Prostate gland (tissue), 2 donors: ENCODE measurements around the gene MRTFB. TPM values are rescaled to one million over a fixed set of nuclear protein-coding genes. Genes with fewer than 3 reads are reported as not detected.

Experiments used
- DNase-seq: peaks from one replicate; pipeline ENCODE4 v3.0.0-alpha.2; 2019; ENCODE audit warnings: low spot score
- H3K27ac ChIP-seq, 2 donors: fragments of 200-600 bp; sonication (generic); 2 replicates each; pipeline ENCODE4 v1.5.1; 2017 to 2019
- H3K27me3 ChIP-seq: fragments of 200-600 bp; sonication (generic); replicated peaks from 2 replicates; pipeline ENCODE4 v1.5.1; 2019; ENCODE audit not compliant: insufficient read depth
- H3K36me3 ChIP-seq, 2 donors: fragments of 200-600 bp; sonication (generic); 1 replicate in 1 of 2; 2 replicates in 1 of 2; pipeline versions ENCODE4 v1.5.1 to v1.8.1; 2017 to 2019
- H3K4me1 ChIP-seq: fragments of 200-600 bp; sonication (generic); replicated peaks from 2 replicates; pipeline ENCODE4 v1.5.1; 2019
- H3K4me3 ChIP-seq, 2 donors: fragments of 200-600 bp; sonication (generic); 2 replicates each; pipeline ENCODE4 v1.5.1; 2017 to 2019
- H3K9me3 ChIP-seq: fragments of 200-600 bp; sonication (generic); 2 replicates; pipeline ENCODE4 v1.5.1; 2017
- POLR2A ChIP-seq: fragments of 450-650 bp; IDR thresholded peaks from one replicate; pipeline ENCODE4 v1.6.1; 2016; ENCODE audit warnings: antibody characterized with exemption, mild to moderate bottlenecking
- POLR2AphosphoS5 ChIP-seq: sonication (generic); formaldehyde crosslinking; IDR thresholded peaks from one replicate; pipeline ENCODE4 v1.6.1; 2017; ENCODE audit warnings: antibody characterized with exemption
- WGBS: methylation state at CpG from one replicate; pipeline ENCODE4 v1.1.5; 2018; 5-methylcytosine and 5-hydroxymethylcytosine counted together
- intact Hi-C: fragments of 100-400 bp; cut with DNase I; formaldehyde crosslinking; loops from one replicate; pipeline ENCODE4 v1.14.2; 2022
- total RNA-seq, 2 donors: library from RNA; depleted of rRNA; stranded (reverse); fragments of >200 nt; gene quantifications; one replicate each; pipeline ENCODE4 v1.1.0, GENCODE V29; 2016
- TF ChIP-seq, protein P1 (sequence below), 4 experiments: fragments of 200-600 bp in 2 of 4; fragments of 450-650 bp in 2 of 4; sonication (generic) in 2 of 4; IDR thresholded peaks; 1 replicate in 3 of 4; 2 replicates in 1 of 4; pipeline ENCODE4 v1.5.1; 2016 to 2019; ENCODE audit warnings: antibody characterized with exemption in 4 of 4, mild to moderate bottlenecking in 2 of 4, moderate library complexity in 2 of 4

The MRTFB gene
- total RNA-seq, 2 donors from 2014 or later: 46.5 to 102 TPM

DNA sequence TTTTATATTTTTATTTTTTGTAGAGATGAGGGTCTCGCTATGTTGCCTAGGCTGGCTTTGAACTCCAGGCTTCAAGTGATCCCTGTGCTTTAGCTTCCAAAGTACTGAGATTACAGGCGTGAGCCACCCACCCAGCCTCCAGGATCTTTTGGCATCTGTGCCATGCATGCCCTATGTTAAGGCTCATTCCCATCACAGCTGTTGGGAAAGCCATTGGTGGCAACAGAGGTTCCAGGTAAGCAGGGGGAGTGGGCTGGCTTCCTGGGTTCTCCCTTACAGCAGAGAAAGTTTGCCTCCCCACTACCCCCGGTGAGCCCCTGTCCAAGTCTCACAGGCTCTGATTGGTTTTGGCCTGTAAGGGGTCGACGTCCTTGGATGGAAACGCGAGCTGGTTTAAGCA lies 8.9 kb upstream of the MRTFB start:
- TF ChIP-seq, protein P1, sequence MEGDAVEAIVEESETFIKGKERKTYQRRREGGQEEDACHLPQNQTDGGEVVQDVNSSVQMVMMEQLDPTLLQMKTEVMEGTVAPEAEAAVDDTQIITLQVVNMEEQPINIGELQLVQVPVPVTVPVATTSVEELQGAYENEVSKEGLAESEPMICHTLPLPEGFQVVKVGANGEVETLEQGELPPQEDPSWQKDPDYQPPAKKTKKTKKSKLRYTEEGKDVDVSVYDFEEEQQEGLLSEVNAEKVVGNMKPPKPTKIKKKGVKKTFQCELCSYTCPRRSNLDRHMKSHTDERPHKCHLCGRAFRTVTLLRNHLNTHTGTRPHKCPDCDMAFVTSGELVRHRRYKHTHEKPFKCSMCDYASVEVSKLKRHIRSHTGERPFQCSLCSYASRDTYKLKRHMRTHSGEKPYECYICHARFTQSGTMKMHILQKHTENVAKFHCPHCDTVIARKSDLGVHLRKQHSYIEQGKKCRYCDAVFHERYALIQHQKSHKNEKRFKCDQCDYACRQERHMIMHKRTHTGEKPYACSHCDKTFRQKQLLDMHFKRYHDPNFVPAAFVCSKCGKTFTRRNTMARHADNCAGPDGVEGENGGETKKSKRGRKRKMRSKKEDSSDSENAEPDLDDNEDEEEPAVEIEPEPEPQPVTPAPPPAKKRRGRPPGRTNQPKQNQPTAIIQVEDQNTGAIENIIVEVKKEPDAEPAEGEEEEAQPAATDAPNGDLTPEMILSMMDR (IDR thresholded peaks at IDR 0.05): no peak
- no peak for TF ChIP-seq POLR2AphosphoS5
- no peak for TF ChIP-seq POLR2A
- H3K4me1 ChIP-seq: no peaks in the 10 kb centered on the region
- 74% methylated on average over 7 of the region's 7 CpGs for WGBS
- H3K36me3 ChIP-seq: no peaks in the 10 kb centered on the region
- H3K9me3 ChIP-seq: no peaks in the 10 kb centered on the region
- no peak overlapping the region for H3K27ac ChIP-seq
- intact Hi-C loops: no loop called here
- H3K27me3 ChIP-seq: no peaks in the 10 kb centered on the region
- no peak overlapping the region for H3K4me3 ChIP-seq
- DNase-seq: no peak

DNA sequence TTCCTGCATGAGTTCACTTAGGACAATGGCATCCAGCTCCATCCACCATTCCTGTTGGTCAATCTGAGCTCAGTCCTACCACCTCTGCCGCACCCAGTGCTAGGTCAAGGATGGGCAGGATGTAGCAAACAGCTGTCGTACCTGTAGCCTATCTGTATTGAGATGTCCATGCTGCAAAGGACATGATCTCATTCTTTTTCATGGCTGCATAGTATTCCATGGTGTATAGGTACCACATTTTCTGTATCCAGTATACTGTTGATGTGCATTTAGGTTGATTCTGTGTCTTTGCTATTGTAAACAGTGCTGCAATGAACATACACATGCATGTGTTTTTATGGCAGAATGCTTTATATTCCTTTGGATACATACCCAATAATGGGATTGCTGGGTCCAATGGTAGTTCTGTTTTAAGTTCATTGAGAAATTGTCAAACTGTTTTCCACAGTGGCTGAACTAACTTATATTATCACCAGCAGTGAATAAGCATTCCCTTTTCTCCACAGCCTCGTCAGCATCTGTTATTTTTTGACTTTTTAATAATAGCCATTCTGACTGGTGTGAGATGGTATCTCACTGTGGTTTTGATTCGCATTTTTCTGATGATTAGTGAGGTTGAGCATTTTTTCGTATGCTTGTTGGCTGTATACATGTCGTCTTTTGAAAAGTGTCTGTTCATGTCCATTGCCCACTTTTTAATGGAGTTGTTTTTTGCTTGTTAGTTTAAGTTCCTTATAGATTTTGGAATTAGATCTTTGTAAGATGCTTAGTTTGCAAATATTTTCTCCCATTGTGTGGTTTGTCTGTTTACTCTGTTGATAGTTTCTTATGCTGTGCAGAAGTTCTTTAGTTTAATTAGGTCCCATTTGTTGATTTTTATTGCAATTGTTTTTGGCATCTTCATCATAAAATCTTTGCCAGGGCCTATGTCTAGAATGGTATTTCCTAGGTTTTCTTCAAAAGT lies 7.2 kb upstream of the MRTFB start:
- Histone ChIP-seq H3K36me3 (no peaks in the 10 kb centered on the region), H3K27me3 (no peaks in the 10 kb centered on the region), H3K9me3 (no peaks in the 10 kb centered on the region), H3K4me1 (no peaks in the 10 kb centered on the region), H3K27ac (no peak overlapping the region), H3K4me3 (no peak overlapping the region)
- intact Hi-C loops: no loop called here
- 84% methylated on average over 6 of the region's 6 CpGs for WGBS
- DNase-seq: no peak
- TF ChIP-seq, protein P1 (IDR thresholded peaks at IDR 0.05): no peak
- TF ChIP-seq POLR2AphosphoS5 (no peak), POLR2A (no peak)

DNA sequence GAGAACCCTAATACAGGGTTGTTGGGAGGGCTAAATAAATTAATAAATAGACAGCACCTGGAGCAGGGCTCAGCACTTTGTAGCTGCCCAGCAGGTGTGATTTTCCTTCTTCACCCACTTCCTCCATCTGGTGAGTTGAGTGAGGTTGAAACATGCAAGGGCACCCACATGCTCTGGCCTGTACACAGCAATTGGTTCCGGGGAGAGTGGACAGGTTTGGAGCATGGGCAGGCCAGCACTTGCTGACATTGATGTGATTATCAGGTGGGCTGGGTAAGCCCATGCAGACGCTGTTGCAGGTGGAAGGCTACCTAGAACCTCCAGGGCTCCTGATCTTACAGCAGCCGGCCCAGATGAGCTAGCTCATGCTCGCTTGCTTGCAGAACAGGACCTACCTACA lies 1.3 kb upstream of the MRTFB start:
- Histone ChIP-seq H3K4me3 (no peak overlapping the region), H3K4me1 (no peaks in the 10 kb centered on the region), H3K9me3 (no peaks in the 10 kb centered on the region), H3K36me3 (no peaks in the 10 kb centered on the region), H3K27ac (no peak overlapping the region), H3K27me3 (no peaks in the 10 kb centered on the region)
- DNase-seq: no peak
- WGBS: 59% methylated on average over 4 of the region's 4 CpGs
- intact Hi-C loops: loop anchor here (5.0 to 10.0 kb wide), 2 partner anchors 122 to 145 kb away; partner anchors contain the start of gene ERCC4
- TF ChIP-seq POLR2AphosphoS5 (no peak), POLR2A (no peak)
- TF ChIP-seq, protein P1 (IDR thresholded peaks at IDR 0.05): no peak

DNA sequence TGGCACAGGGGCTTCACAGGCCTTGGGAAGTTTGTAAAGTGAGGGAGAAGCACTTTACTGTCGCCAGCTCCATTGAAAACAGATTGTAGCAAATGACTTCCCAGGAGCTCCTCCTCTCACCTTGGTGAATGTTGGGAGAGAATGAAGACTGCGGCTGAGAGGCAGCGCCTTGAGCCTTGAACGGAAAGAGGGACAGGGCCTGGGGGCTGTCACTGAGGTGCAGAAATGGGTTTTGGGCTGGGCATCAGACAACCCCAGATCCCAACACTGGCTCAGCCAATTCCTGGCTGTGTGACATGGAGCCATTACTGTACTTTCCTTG lies 603 bp upstream of the MRTFB start:
- H3K9me3 ChIP-seq: no peaks in the 10 kb centered on the region
- H3K27me3 ChIP-seq: no peaks in the 10 kb centered on the region
- peak overlapping the region; percentile 89 to 90 for H3K27ac ChIP-seq
- H3K4me3 ChIP-seq: peak overlapping the region; percentile 87 to 91
- DNase-seq: no peak
- intact Hi-C loops: loop anchor here (5.0 to 10.0 kb wide), 2 partner anchors 122 to 146 kb away; partner anchors contain the start of gene ERCC4
- no peak for TF ChIP-seq POLR2A
- TF ChIP-seq POLR2AphosphoS5: no peak
- TF ChIP-seq, protein P1 (IDR thresholded peaks at IDR 0.05): no peak
- 55% methylated on average over 4 of the region's 4 CpGs for whole genome bisulfite sequencing
- H3K4me1 ChIP-seq: no peaks in the 10 kb centered on the region
- no peaks in the 10 kb centered on the region for H3K36me3 ChIP-seq
